HL-60/S4 (cell line): ENCODE results near the gene CA4.
"Not testable (repeated sequence)": the region's sequence is repeated elsewhere in the genome, so short reads cannot be mapped to it uniquely, and the experiment has no call there.

Source experiments
- in situ Hi-C: fragments of 300-500 bp; cut with MboI; formaldehyde crosslinking; loops from 2 replicates; pipeline ENCODE4 v1.14.3; 2022; ENCODE audit warnings: low sequenced_read_pairs

Gene CA4

GRCh38 chr17:60169921-60170817 is 20.4 kb downstream of the CA4 start:
- in situ Hi-C loops: no loop called here

- in situ Hi-C loops: no loop called here
Observed at GRCh38 chr17:60170835-60171752, 21.3 kb downstream of the CA4 start.

GRCh38 chr17:60171753-60172079 is 21.9 kb downstream of the CA4 start:
- in situ Hi-C loops: no loop called here

GRCh38 chr17:60173304-60173819 is 23.6 kb downstream of the CA4 start:
- in situ Hi-C loops: no loop called here

- in situ Hi-C loops: no loop called here
Observed at GRCh38 chr17:60174035-60174434, 24.3 kb downstream of the CA4 start.

GRCh38 chr17:60174767-60175166 is 25.0 kb downstream of the CA4 start:
- in situ Hi-C loops: not testable (repeated sequence)

- in situ Hi-C loops: not testable (repeated sequence)
Observed at GRCh38 chr17:60176763-60177162, 27.0 kb downstream of the CA4 start.

- in situ Hi-C loops: not testable (repeated sequence)
Observed at GRCh38 chr17:60178180-60178579, 28.4 kb downstream of the CA4 start.

- in situ Hi-C loops: not testable (repeated sequence)
Observed at GRCh38 chr17:60180380-60180779, 30.6 kb downstream of the CA4 start.

GRCh38 chr17:60186372-60186771 is 36.6 kb downstream of the CA4 start:
- in situ Hi-C loops: not testable (repeated sequence)

GRCh38 chr17:60186846-60187745 is 37.3 kb downstream of the CA4 start:
- in situ Hi-C loops: not testable (repeated sequence)

GRCh38 chr17:60188759-60189158 is 39.0 kb downstream of the CA4 start:
- in situ Hi-C loops: no loop called here

- in situ Hi-C loops: not testable (repeated sequence)
Observed at GRCh38 chr17:60190032-60190431, 40.3 kb downstream of the CA4 start.

- in situ Hi-C loops: not testable (repeated sequence)
Observed at GRCh38 chr17:60193032-60193431, 43.3 kb downstream of the CA4 start.

GRCh38 chr17:60193482-60193881 is 43.7 kb downstream of the CA4 start:
- in situ Hi-C loops: no loop called here

GRCh38 chr17:60194141-60194540 is 44.4 kb downstream of the CA4 start:
- in situ Hi-C loops: not testable (repeated sequence)

- in situ Hi-C loops: not testable (repeated sequence)
Observed at GRCh38 chr17:60198630-60199029, 48.9 kb downstream of the CA4 start.

GRCh38 chr17:60205782-60206181 is 56.0 kb downstream of the CA4 start:
- in situ Hi-C loops: not testable (repeated sequence)

- in situ Hi-C loops: not testable (repeated sequence)
Observed at GRCh38 chr17:60208302-60208701, 58.5 kb downstream of the CA4 start.
